GM12872 (cell line): ENCODE data around the gene GFER.

Experiments
- TF ChIP-seq, protein P1 (sequence below): IDR thresholded peaks from 3 replicates; pipeline ENCODE4 v1.5.1; 2011; ENCODE audit warnings: low read depth, mild to moderate bottlenecking, low read length, moderate library complexity; ENCODE audit not compliant: insufficient read depth

GFER gene

DNA sequence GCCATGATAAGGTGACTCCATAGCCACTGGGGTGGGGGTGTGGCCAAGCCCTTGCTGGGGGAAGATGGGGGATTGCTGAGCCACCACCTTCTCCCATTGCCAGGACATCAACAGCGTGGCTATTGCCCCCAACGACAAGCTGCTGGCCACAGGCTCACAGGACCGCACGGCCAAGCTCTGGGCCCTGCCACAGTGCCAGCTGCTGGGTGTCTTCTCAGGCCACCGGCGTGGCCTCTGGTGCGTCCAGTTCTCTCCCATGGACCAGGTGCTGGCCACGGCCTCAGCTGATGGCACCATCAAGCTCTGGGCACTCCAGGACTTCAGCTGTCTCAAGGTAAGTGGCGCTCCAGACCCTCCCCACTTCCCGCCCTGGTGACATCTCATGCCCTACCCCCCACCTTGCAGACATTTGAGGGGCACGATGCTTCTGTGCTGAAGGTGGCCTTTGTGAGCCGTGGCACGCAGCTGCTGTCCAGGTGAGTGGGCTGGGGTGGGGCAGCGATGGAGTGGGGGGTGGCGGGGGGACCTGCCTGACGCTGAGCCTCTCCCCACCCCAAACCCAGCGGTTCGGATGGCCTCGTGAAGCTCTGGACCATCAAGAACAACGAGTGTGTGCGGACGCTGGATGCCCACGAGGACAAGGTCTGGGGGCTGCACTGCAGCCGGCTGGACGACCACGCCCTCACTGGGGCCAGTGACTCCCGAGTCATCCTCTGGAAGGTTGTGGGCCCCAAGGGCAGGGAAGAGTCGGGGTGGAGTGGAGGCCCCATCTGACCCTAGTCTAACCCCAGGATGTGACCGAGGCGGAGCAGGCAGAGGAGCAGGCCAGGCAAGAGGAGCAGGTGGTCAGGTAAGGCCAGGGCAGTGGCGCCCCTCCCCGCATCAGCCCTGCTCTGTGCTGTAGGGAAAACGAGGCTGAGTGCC, 6.8 kb upstream of the GFER start:
- TF ChIP-seq, protein P1, sequence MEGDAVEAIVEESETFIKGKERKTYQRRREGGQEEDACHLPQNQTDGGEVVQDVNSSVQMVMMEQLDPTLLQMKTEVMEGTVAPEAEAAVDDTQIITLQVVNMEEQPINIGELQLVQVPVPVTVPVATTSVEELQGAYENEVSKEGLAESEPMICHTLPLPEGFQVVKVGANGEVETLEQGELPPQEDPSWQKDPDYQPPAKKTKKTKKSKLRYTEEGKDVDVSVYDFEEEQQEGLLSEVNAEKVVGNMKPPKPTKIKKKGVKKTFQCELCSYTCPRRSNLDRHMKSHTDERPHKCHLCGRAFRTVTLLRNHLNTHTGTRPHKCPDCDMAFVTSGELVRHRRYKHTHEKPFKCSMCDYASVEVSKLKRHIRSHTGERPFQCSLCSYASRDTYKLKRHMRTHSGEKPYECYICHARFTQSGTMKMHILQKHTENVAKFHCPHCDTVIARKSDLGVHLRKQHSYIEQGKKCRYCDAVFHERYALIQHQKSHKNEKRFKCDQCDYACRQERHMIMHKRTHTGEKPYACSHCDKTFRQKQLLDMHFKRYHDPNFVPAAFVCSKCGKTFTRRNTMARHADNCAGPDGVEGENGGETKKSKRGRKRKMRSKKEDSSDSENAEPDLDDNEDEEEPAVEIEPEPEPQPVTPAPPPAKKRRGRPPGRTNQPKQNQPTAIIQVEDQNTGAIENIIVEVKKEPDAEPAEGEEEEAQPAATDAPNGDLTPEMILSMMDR, result no peak

- TF ChIP-seq, protein P1, result no peak
These were observed 6.1 kb upstream of the GFER start for GRCh38 chr16:1977875-1978268.

DNA sequence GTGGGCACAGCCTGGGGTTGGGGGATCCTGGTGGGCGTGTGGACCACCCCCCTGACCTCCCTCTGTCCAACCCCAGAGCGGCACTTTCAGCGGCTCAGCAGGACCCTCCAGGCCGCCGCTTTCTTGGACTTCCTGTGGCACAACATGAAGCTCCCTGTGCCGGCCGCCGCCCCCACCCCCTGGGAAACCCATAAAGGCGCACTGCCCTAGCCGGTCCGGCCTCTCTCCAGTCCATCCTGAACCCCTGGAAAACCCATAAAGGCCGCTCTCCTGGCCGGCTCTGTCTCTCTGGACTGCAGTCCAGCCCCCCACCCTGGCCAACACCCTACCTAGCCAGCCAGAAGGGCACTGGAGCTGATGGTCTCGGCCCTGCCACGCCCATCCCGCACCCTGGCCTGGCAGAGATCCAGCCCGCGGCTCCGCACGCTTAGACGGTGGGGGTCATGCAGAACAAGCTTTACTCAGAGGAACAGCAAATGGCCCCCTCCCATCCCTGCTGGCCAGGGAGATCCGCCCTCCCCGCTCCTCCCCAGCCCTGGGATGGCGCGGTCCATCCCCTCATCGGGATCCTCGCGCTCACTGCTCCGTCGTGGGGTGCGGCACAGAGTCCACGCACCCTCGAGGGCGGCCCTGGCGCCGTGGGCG, 5.4 kb upstream of the GFER start:
- TF ChIP-seq, protein P1, result no peak

GRCh38 chr16:1979271-1980029, 4.5 kb upstream of the GFER start:
- TF ChIP-seq, protein P1, result no peak

DNA sequence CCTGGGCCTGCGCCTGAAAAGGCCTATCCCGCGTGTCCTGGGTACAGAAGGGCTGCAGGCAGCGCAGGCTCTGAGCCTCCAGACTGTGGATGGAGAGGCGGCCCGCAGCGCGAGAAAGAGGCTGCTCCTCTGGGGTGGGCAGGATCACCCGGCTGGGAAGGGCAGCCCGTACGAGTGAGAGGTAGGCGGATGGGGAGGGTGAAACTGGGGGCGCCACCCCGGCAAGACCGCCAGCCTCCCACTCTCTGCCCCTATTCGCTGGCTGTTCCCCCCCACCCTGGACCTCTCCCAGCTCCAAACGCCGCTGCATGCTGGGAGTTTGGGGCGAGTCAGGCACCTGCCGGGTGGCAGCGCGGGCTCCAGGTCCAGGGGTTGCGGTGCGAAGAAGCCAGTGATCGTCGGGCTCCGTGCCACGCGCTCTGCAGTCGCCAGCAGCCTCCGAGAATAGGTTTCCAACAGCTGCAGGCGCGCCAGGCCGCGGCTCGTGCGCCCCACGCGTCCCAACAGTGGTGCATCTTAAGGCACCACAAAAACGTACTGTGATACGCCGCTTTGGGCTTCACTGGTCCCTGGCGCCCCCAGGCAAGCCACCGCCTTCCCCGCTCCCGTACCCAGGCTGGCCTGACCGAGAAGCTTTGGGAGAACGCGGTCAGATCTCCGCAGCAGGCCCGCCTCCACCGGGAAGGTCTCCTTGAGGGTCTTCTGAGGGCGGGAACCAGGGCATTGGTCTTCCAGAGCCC, 3.8 kb upstream of the GFER start:
- TF ChIP-seq, protein P1, result no peak

- TF ChIP-seq, protein P1, result no peak
These were observed 3.3 kb upstream of the GFER start for GRCh38 chr16:1980770-1981087.
